ENCODE data around the gene MYH15. TPM values are rescaled to one million over a fixed set of nuclear protein-coding genes. Genes with fewer than 3 reads are reported as not detected.

MYH15 gene
- total and polyA plus RNA-seq, 2 of the 8 experiments (the other 6 are each of a cell fraction or from before 2014, with no cell fraction given) = under 0.01 TPM; not detected in 1

DNA sequence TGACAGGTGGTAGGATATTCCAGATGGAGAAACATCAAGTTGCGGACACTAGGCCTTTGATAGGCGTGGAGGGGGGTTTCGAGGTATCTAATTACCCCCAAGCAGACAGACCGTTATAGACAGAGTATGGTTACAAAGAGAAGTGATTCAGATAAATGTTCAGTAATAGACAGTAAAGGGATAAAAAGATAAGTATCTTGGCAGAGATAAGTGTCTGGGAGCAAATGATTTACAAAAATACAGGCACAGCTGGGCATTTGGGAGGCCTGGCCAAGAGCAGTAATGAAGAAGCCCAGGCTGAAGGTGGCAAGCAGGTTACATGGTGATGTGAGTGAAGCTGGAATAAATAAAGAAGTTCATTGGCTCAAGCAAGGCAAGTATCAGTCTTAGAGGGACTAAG, 659 bp upstream of the MYH15 start:
- no peaks in the 10 kb centered on the region for H3K36me3 ChIP-seq (ENCODE audit: control insufficient read depth in 2 of 4, insufficient read depth in 4 of 4, low read length in 3 of 4)
- ChIA-PET CTCF (ENCODE audit: partially characterized antibody) (interaction anchor here (0.6 to 3.5 kb wide), 3 partner anchors 15 to 34 kb away, joined by 3 to 15 read pairs (median 3); no protein-coding TSS in a partner anchor), POLR2A (ENCODE audit: partially characterized antibody) (interaction anchor here (2.0 kb wide), 1 partner anchor 11 kb away, joined by 4 read pairs; no protein-coding TSS in a partner anchor)
- H3K4me1 ChIP-seq (replicated peaks in 1 of 4; ENCODE audit: control insufficient read depth in 3 of 4, insufficient read depth in 4 of 4, low read length in 3 of 4) = no peaks in the 10 kb centered on the region
- H3K9me3 ChIP-seq (ENCODE audit: insufficient read depth in 2 of 2, low read depth in 1 of 2, low read length in 1 of 2) = no peaks in the 10 kb centered on the region
- H2BK20ac ChIP-seq (ENCODE audit: low read length) = no peak overlapping the region
- no peaks in the 10 kb centered on the region for H4K20me1 ChIP-seq (replicated peaks in 1 of 2; ENCODE audit: control insufficient read depth in 1 of 2, insufficient read depth in 2 of 2, low read length in 2 of 2)
- no peaks in the 10 kb centered on the region for H3K23me2 ChIP-seq (ENCODE audit: low read depth, low read length)
- no peak overlapping the region for H3K4me3 ChIP-seq (ENCODE audit: extremely low read depth in 1 of 4, insufficient read depth in 2 of 4, low read depth in 3 of 4, low read length in 4 of 4)
- no peak overlapping the region for H3K23ac ChIP-seq (ENCODE audit: insufficient read length)
- H3K27ac ChIP-seq (ENCODE audit: low read depth, low read length) = no peak overlapping the region
- no peak overlapping the region for H3K4ac ChIP-seq (replicated peaks; ENCODE audit: insufficient read length, low read depth, low read length)
- 86% methylated on average over 4 of the region's 4 CpGs; no CpG with 5 or more reads in 1 of the 2 experiments for WGBS, 2 experiments (ENCODE audit: extremely low coverage in 1 of 2, insufficient coverage in 1 of 2, insufficient read length in 1 of 2, insufficient replicate concordance in 2 of 2, low coverage in 1 of 2, low lambda C conversion rate in 2 of 2, missing lambda C conversion rate in 1 of 2)
- no peak overlapping the region for H4K5ac ChIP-seq (ENCODE audit: insufficient read length, low read depth, low read length)
- H3K14ac ChIP-seq (ENCODE audit: insufficient read length) = no peak overlapping the region
- H2AFZ ChIP-seq (ENCODE audit: low read length) = no peak overlapping the region
- H3K79me1 ChIP-seq (ENCODE audit: low read depth, low read length) = no peaks in the 10 kb centered on the region
- no peak overlapping the region for H3K18ac ChIP-seq (ENCODE audit: extremely low read depth, low read length)
- no peak overlapping the region for H4K91ac ChIP-seq (replicated peaks; ENCODE audit: insufficient read length, low read length)
- no peak overlapping the region for H3K9ac ChIP-seq (replicated peaks in 1 of 4; ENCODE audit: extremely low read depth in 1 of 4, low read depth in 3 of 4, low read length in 3 of 4)
- FAIRE-seq (no peak), DNase-seq (ENCODE audit: low read depth in 1 of 2, low spot score in 2 of 2) (no peak)
- H2BK5ac ChIP-seq (ENCODE audit: low read depth, low read length) = no peak overlapping the region
- H3K27me3 ChIP-seq (replicated peaks in 1 of 4; ENCODE audit: control insufficient read depth in 3 of 4, extremely low read depth in 1 of 4, insufficient read depth in 3 of 4, low read length in 3 of 4) = peaks cover 0 to 2% (median 0%) of the 10 kb centered on the region in 4 experiments; a peak in 1 of 7 replicates
- H2BK120ac ChIP-seq (replicated peaks; ENCODE audit: low read depth, low read length) = no peak overlapping the region
- H2BK15ac ChIP-seq (ENCODE audit: low read length) = no peak overlapping the region
- H2AK5ac ChIP-seq (ENCODE audit: low read depth, low read length) = no peak overlapping the region
- no peak overlapping the region for H3K56ac ChIP-seq (replicated peaks; ENCODE audit: insufficient read length, low read depth, low read length)
- H2BK12ac ChIP-seq (ENCODE audit: low read depth, low read length) = no peak overlapping the region
- H3K79me2 ChIP-seq (ENCODE audit: control insufficient read depth in 1 of 2, insufficient read depth in 2 of 2, low read length in 2 of 2) = no peaks in the 10 kb centered on the region
- H4K8ac ChIP-seq (ENCODE audit: extremely low read depth, insufficient read depth, low read length) = no peak overlapping the region
- no peak overlapping the region for H3K4me2 ChIP-seq (ENCODE audit: insufficient read depth in 1 of 2, low read depth in 2 of 2, low read length in 2 of 2)
- TF ChIP-seq SIX5 (IDR thresholded peaks at IDR 0.05; ENCODE audit: low read depth, low read length) (no peak), BRCA1 (IDR thresholded peaks at IDR 0.05; ENCODE audit: low read depth, low read length) (no peak), CEBPB (IDR thresholded peaks at IDR 0.05; ENCODE audit: low read depth, low read length) (no peak)
